B cell (primary cell): Measurements from ENCODE around the gene FAM168A. TPM values are rescaled to one million over a fixed set of nuclear protein-coding genes. Genes with fewer than 3 reads are reported as not detected.

Source experiments
- ATAC-seq: fragments of 200-7000 bp; cut with Tn5 transposase; one replicate; pipeline ENCODE4 v1.10.0; 2021; ENCODE audit warnings: low read depth, mild to moderate bottlenecking, moderate number of reproducible peaks, moderate library complexity
- CTCF ChIA-PET: fragments of 350-600 bp; sonication (Branson Sonifier 250); formaldehyde crosslinking; loops from one replicate; lab custom pipeline; 2021; ENCODE audit warnings: antibody characterized with exemption, inconsistent platforms; lab: Charles Lee
- POLR2A ChIA-PET: fragments of 350-600 bp; sonication (Branson Sonifier 250); formaldehyde crosslinking; loops from one replicate; lab custom pipeline; 2021; ENCODE audit warnings: antibody characterized with exemption; lab: Charles Lee
- DNase-seq: peaks from one replicate; pipeline ENCODE4 v3.0.0; 2013
- H2AFZ ChIP-seq: 2 replicates; pipeline ENCODE4 v1.6.1; 2012; ENCODE audit warnings: mild to moderate bottlenecking, low read depth, low read length; ENCODE audit not compliant: insufficient read depth, poor library complexity, severe bottlenecking
- H3K27ac ChIP-seq, 2 donors: 1 replicate in 1 of 2; 2 replicates in 1 of 2; pipeline ENCODE4 v1.5.1; 2012 to 2013; ENCODE audit warnings: low read length in 2 of 2, mild to moderate bottlenecking in 2 of 2, moderate library complexity in 1 of 2
- H3K27me3 ChIP-seq, 4 experiments: fragments of 200-600 bp in 1 of 4; sonication (generic) in 1 of 4; replicated peaks in 1 of 4; 1 replicate in 2 of 4; 2 replicates in 2 of 4; pipeline versions ENCODE4 v1.6.1 to v1.7.0; 2013 to 2016; ENCODE audit warnings: low read length in 3 of 4, mild to moderate bottlenecking in 2 of 4, mixed read lengths in 1 of 4, moderate library complexity in 1 of 4; ENCODE audit not compliant: insufficient read depth in 4 of 4, control insufficient read depth in 3 of 4; ENCODE audit errors: control extremely low read depth in 1 of 4
- H3K36me3 ChIP-seq, 2 experiments: replicated peaks in 1 of 2; 1 replicate in 1 of 2; 2 replicates in 1 of 2; pipeline versions ENCODE4 v1.6.1 to v1.7.1; 2013; ENCODE audit warnings: low read length in 1 of 2; ENCODE audit not compliant: insufficient read depth in 2 of 2, control insufficient read depth in 1 of 2; ENCODE audit errors: control extremely low read depth in 1 of 2, extremely low read depth in 1 of 2
- H3K4me1 ChIP-seq, 2 donors: fragments of 200-600 bp in 1 of 2; sonication (generic) in 1 of 2; 1 replicate in 1 of 2; 2 replicates in 1 of 2; pipeline versions ENCODE4 v1.5.1 to v1.6.1; 2013 to 2017; ENCODE audit warnings: low read length in 2 of 2; ENCODE audit not compliant: control insufficient read depth in 2 of 2, insufficient read depth in 2 of 2
- H3K4me2 ChIP-seq: replicated peaks from 2 replicates; pipeline ENCODE3; 2012; ENCODE audit warnings: mild to moderate bottlenecking, low read depth, low read length; ENCODE audit not compliant: poor library complexity, severe bottlenecking
- H3K4me3 ChIP-seq, 5 experiments: fragments of 200-600 bp in 1 of 5; sonication (generic) in 1 of 5; 1 replicate in 3 of 5; 2 replicates in 2 of 5; pipeline versions ENCODE4 v1.5.1 to v1.7.0; 2011 to 2016; ENCODE audit warnings: low read length in 4 of 5, mild to moderate bottlenecking in 4 of 5, low read depth in 2 of 5, control low read depth in 1 of 5, moderate library complexity in 1 of 5; ENCODE audit not compliant: insufficient read depth in 1 of 5; ENCODE audit errors: control extremely low read depth in 1 of 5, extremely low read depth in 1 of 5
- H3K79me2 ChIP-seq: fragments of 200-600 bp; sonication (generic); one replicate; pipeline ENCODE4 v1.6.0; 2016; ENCODE audit warnings: low read length; ENCODE audit not compliant: control insufficient read depth, insufficient read depth
- H3K9ac ChIP-seq: fragments of 200-600 bp; sonication (generic); 2 replicates; pipeline ENCODE4 v1.6.1; 2017; ENCODE audit warnings: mild to moderate bottlenecking, low read length, moderate library complexity
- H3K9me3 ChIP-seq, 3 donors: one replicate each; pipeline versions ENCODE4 v1.6.1 to v1.7.1; 2013; ENCODE audit warnings: low read length in 2 of 3; ENCODE audit not compliant: control insufficient read depth in 2 of 3, insufficient read depth in 1 of 3; ENCODE audit errors: control extremely low read depth in 1 of 3
- H4K20me1 ChIP-seq: 2 replicates; pipeline ENCODE4 v1.6.0; 2012; ENCODE audit warnings: mild to moderate bottlenecking, low read length; ENCODE audit not compliant: insufficient read depth, control insufficient read depth, poor library complexity, severe bottlenecking
- H3K27ac Mint-ChIP-seq: one replicate; pipeline ENCODE4 v1.8.0; 2021; ENCODE audit warnings: mixed read lengths
- H3K27me3 Mint-ChIP-seq: one replicate; pipeline ENCODE4 v1.8.0; 2021; ENCODE audit warnings: mixed read lengths
- H3K4me1 Mint-ChIP-seq: one replicate; pipeline ENCODE4 v1.8.0; 2021; ENCODE audit warnings: mixed read lengths
- H3K4me3 Mint-ChIP-seq: one replicate; pipeline ENCODE4 v1.8.0; 2021; ENCODE audit warnings: mixed read lengths
- H3K9me3 Mint-ChIP-seq: one replicate; pipeline ENCODE4 v1.8.0; 2022; ENCODE audit warnings: mixed read lengths; ENCODE audit not compliant: insufficient read depth
- CTCF ChIP-seq: fragments of 200-600 bp; IDR thresholded peaks from one replicate; pipeline ENCODE4 v1.8.0; 2022; ENCODE audit warnings: antibody characterized with exemption, mild to moderate bottlenecking
- EZH2 ChIP-seq: IDR thresholded peaks from 2 replicates; pipeline ENCODE4 v1.6.1; 2012; ENCODE audit warnings: borderline replicate concordance, low read depth, mild to moderate bottlenecking, moderate library complexity, low read length; ENCODE audit not compliant: insufficient read depth, poor library complexity, severe bottlenecking
- WGBS: methylation state at CpG from one replicate; pipeline ENCODE4 v1.1.5; 2013; ENCODE audit warnings: missing lambda C conversion rate; ENCODE audit not compliant: insufficient coverage; 5-methylcytosine and 5-hydroxymethylcytosine counted together
- intact Hi-C: fragments of 100-400 bp; cut with micrococcal nuclease; formaldehyde crosslinking; loops from one replicate; pipeline ENCODE4 v1.10.0; 2022
- polyA plus RNA-seq: library from polyadenylated mRNA; depleted of rRNA; stranded (reverse); fragments of >200 nt; gene quantifications from 2 replicates; pipeline ENCODE4 v1.2.3, GENCODE V29; 2012
- total RNA-seq, 2 donors: library from RNA; stranded (reverse); fragments of 120-200 nt in 1 of 2; gene quantifications; 1 replicate in 1 of 2; 2 replicates in 1 of 2; pipeline versions ENCODE4 v1.2.3 to v1.2.4, GENCODE V29; 2013 to 2022

Gene FAM168A
- total and polyA plus RNA-seq, 2 donors (not counting 1 experiment from before 2014, with no cell fraction given), result 11.0 to 26.8 TPM

GRCh38 chr11:73508243-73509176 is 89.4 kb downstream of the FAM168A start:
- Mint-ChIP-seq H3K4me3 (no peak overlapping the region), H3K4me1 (peaks cover 7% of the 10 kb centered on the region), H3K9me3 (peaks cover 10% of the 10 kb centered on the region), H3K27ac (no peak overlapping the region), H3K27me3 (no peaks in the 10 kb centered on the region)
- CTCF ChIA-PET, result interaction anchor here (0.6 kb wide), 1 partner anchor 402 kb away, joined by 5 read pairs; no protein-coding TSS in a partner anchor
- 100% methylated on average over 3 of the region's 10 CpGs for WGBS
- Histone ChIP-seq H3K9ac (no peak overlapping the region), H2AFZ (no peak overlapping the region), H4K20me1 (no peaks in the 10 kb centered on the region), H3K27me3 (no peaks in the 10 kb centered on the region), H3K9me3 (peaks cover 0 to 3% (median 0%) of the 10 kb centered on the region in 3 donors), H3K4me2 (no peak overlapping the region), H3K27ac (no peak overlapping the region), H3K79me2 (peaks cover 10% of the 10 kb centered on the region), H3K36me3 (no peaks in the 10 kb centered on the region), H3K4me1 (no peaks in the 10 kb centered on the region), H3K4me3 (no peak overlapping the region)
- no peak for TF ChIP-seq EZH2
- TF ChIP-seq CTCF, result no peak
- intact Hi-C loops, result no loop called here
- POLR2A ChIA-PET, result no interaction called here
- ATAC-seq (no peak), DNase-seq (no peak)

GRCh38 chr11:73507086-73507485 is 90.8 kb downstream of the FAM168A start:
- no peak for TF ChIP-seq CTCF
- TF ChIP-seq EZH2, result no peak
- no peak overlapping the region for H3K4me2 ChIP-seq
- Mint-ChIP-seq H3K4me3 (no peak overlapping the region), H3K27ac (no peak overlapping the region), H3K27me3 (no peaks in the 10 kb centered on the region), H3K4me1 (peaks cover 15% of the 10 kb centered on the region), H3K9me3 (peaks cover 13% of the 10 kb centered on the region)
- no peaks in the 10 kb centered on the region for H4K20me1 ChIP-seq
- no peaks in the 10 kb centered on the region for H3K36me3 ChIP-seq
- ChIA-PET POLR2A (no interaction called here), CTCF (no interaction called here)
- H3K9me3 ChIP-seq, result peaks cover 0 to 3% (median 0%) of the 10 kb centered on the region in 3 donors
- no peak for DNase-seq
- H3K9ac ChIP-seq, result no peak overlapping the region
- WGBS, result no CpG with 5 or more reads among the region's 2 CpGs
- intact Hi-C loops, result no loop called here
- ATAC-seq, result no peak
- peaks cover 9% of the 10 kb centered on the region for H3K79me2 ChIP-seq
- no peak overlapping the region for H3K4me3 ChIP-seq
- no peak overlapping the region for H3K27ac ChIP-seq
- no peaks in the 10 kb centered on the region for H3K27me3 ChIP-seq
- no peak overlapping the region for H2AFZ ChIP-seq
- no peaks in the 10 kb centered on the region for H3K4me1 ChIP-seq
